ENCODE measurements around the gene RPS6KA5.
"Not testable (repeated sequence)": the region's sequence is repeated elsewhere in the genome, so short reads cannot be mapped to it uniquely, and the experiment has no call there.

RPS6KA5 gene

GRCh38 chr14:90827919-90828610 is 232.4 kb downstream of the RPS6KA5 start:
- ChIA-PET CTCF (interaction anchor here (1.0 to 1.3 kb wide), 2 partner anchors 9 to 11 kb away, joined by 3 read pairs; no protein-coding TSS in a partner anchor), POLR2A (interaction anchor here (0.6 kb wide), 1 partner anchor 71 kb away, joined by 4 read pairs; no protein-coding TSS in a partner anchor)

GRCh38 chr14:90823542-90823941 is 236.9 kb downstream of the RPS6KA5 start:
- DNase-seq (ENCODE audit: extremely low spot score); POLR2A ChIA-PET; CTCF ChIA-PET: not testable (repeated sequence)

More at GRCh38 chr14:90827919-90828610, 232.4 kb downstream of the RPS6KA5 start:
- peak; percentile 94 for DNase-seq (ENCODE audit: extremely low spot score)
- TF ChIP-seq CTCF (IDR thresholded peaks at IDR 0.05; ENCODE audit: control extremely low read depth, extremely low read depth, low read depth, missing control alignments): no peak

- CTCF ChIA-PET: interaction anchor here (1.1 kb wide), 1 partner anchor 23 kb away, joined by 3 read pairs; no protein-coding TSS in a partner anchor
- POLR2A ChIA-PET: no interaction called here
- TF ChIP-seq CTCF (IDR thresholded peaks at IDR 0.05; ENCODE audit: control extremely low read depth, extremely low read depth, low read depth, missing control alignments): no peak
- DNase-seq (ENCODE audit: extremely low spot score): peak; percentile 46
Measured at GRCh38 chr14:90820958-90821357, 239.5 kb downstream of the RPS6KA5 start.

- no peak for TF ChIP-seq CTCF (IDR thresholded peaks at IDR 0.05; ENCODE audit: control extremely low read depth, extremely low read depth, low read depth, missing control alignments)
- POLR2A ChIA-PET: interaction anchor here (0.6 kb wide), 1 partner anchor 9 kb away, joined by 5 read pairs; no protein-coding TSS in a partner anchor
- CTCF ChIA-PET: interaction anchor here (2.1 kb wide), 1 partner anchor 61 kb away, joined by 6 read pairs; no protein-coding TSS in a partner anchor
- no peak for DNase-seq (ENCODE audit: extremely low spot score)
Measured at GRCh38 chr14:90819734-90820393, 240.6 kb downstream of the RPS6KA5 start.

GRCh38 chr14:90818715-90819114 is 241.7 kb downstream of the RPS6KA5 start:
- TF ChIP-seq CTCF (IDR thresholded peaks at IDR 0.05; ENCODE audit: control extremely low read depth, extremely low read depth, low read depth, missing control alignments): no peak
- DNase-seq (ENCODE audit: extremely low spot score): no peak
- ChIA-PET POLR2A (no interaction called here), CTCF (interaction anchor here (1.4 to 2.1 kb wide), 2 partner anchors 9 to 60 kb away, joined by 3 to 6 read pairs; no protein-coding TSS in a partner anchor)

- no peak for TF ChIP-seq CTCF (IDR thresholded peaks at IDR 0.05; ENCODE audit: control extremely low read depth, extremely low read depth, low read depth, missing control alignments)
- CTCF ChIA-PET: interaction anchor here (1.0 to 1.2 kb wide), 6 partner anchors 9 to 417 kb away, joined by 3 to 4 read pairs (median 4); no protein-coding TSS in a partner anchor
- POLR2A ChIA-PET: no interaction called here
- DNase-seq (ENCODE audit: extremely low spot score): no peak
Measured at GRCh38 chr14:90816681-90817436, 243.6 kb downstream of the RPS6KA5 start.
